Measurements from ENCODE around the gene LELP1. TPM values are rescaled to one million over a fixed set of nuclear protein-coding genes. Genes with fewer than 3 reads are reported as not detected.
A peak's percentile ranks its signal among the peaks of the same experiment; 100 is the strongest.

Gene LELP1
- total RNA-seq, 1 experiment from 2014 or later = not detected

DNA sequence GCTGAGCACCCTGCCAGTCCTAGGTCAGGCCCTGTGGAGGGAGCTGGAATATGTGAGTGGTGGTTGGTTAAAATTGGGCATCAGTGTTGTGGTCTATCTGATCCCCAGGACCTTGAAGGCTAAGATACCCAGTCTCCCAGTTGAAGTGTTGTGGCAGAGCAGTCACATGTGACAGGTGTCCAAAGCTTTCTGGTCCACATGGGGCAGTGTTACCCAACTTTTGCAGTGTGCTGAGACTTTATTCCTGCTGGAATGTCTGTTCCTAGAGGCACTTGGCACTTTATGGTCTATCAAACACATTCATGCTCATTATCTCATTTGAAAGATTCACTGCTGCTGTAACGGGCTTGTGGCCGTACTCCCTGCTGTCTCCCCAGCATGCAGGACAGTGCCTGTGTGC, 35.3 kb downstream of the LELP1 start:
- H4K20me1 ChIP-seq (ENCODE audit: control insufficient read depth, insufficient read depth, insufficient read length) = no peaks in the 10 kb centered on the region
- peak; percentile 53; the same call in 2 of the 3 replicates for TF ChIP-seq CTCF (conservative IDR thresholded peaks at IDR 0.05)

More for the DNA sequence above, 35.3 kb downstream of the LELP1 start:
- Histone ChIP-seq H3K9me3 (ENCODE audit: control insufficient read depth, low read depth, low read length) (no peaks in the 10 kb centered on the region), H4K5ac (ENCODE audit: insufficient read length, low read depth, low read length) (no peak overlapping the region), H3K4me2 (ENCODE audit: insufficient read depth, insufficient read length, low read length) (no peak overlapping the region), H2BK15ac (ENCODE audit: low read depth, low read length) (no peak overlapping the region), H3K14ac (ENCODE audit: insufficient read depth, low read length) (no peak overlapping the region), H2BK5ac (ENCODE audit: insufficient read length, low read length) (no peak overlapping the region), H3K23ac (ENCODE audit: insufficient read length, low read depth, low read length) (no peak overlapping the region), H3K9ac (ENCODE audit: extremely low read depth, insufficient read length, low read length) (no peak overlapping the region), H2BK120ac (ENCODE audit: low read depth, low read length, poor library complexity, severe bottlenecking) (no peak overlapping the region), H3K4me1 (ENCODE audit: insufficient read depth, low read length) (no peaks in the 10 kb centered on the region), H3T11ph (ENCODE audit: low read length) (no peak overlapping the region), H3K18ac (ENCODE audit: insufficient read length, low read depth, low read length) (no peak overlapping the region), H3K79me1 (ENCODE audit: insufficient read depth, low read depth, low read length, poor library complexity, severe bottlenecking) (no peaks in the 10 kb centered on the region), H3K4ac (ENCODE audit: low read depth, low read length) (no peak overlapping the region), H3K27me3 (ENCODE audit: insufficient read depth, low read length) (no peaks in the 10 kb centered on the region), H4K8ac (replicated peaks; ENCODE audit: insufficient read length, low read depth, low read length) (no peak overlapping the region), H4K91ac (ENCODE audit: insufficient read length, low read depth, low read length) (no peak overlapping the region), H2BK20ac (ENCODE audit: low read depth, low read length, poor library complexity, severe bottlenecking) (no peak overlapping the region), H2AFZ (ENCODE audit: low read length) (no peak overlapping the region), H3K23me2 (ENCODE audit: insufficient read length, low read depth, low read length, poor library complexity, severe bottlenecking) (no peaks in the 10 kb centered on the region), H3K79me2 (ENCODE audit: insufficient read depth, low read length) (no peaks in the 10 kb centered on the region), H3K27ac (ENCODE audit: insufficient read length, low read depth, low read length) (no peak overlapping the region), H2BK12ac (ENCODE audit: insufficient read length, low read depth, low read length) (no peak overlapping the region), H3K56ac (ENCODE audit: insufficient read length, low read depth, low read length) (no peak overlapping the region), H2AK5ac (ENCODE audit: insufficient read length, low read length) (no peak overlapping the region)
- Mint-ChIP-seq H3K9me3 (peaks cover 0 to 4% of the 10 kb centered on the region in 2 experiments; a peak in 3 of 5 replicates), H3K27me3 (ENCODE audit: low read depth) (peaks cover 14% of the 10 kb centered on the region), H3K27ac (no peak overlapping the region), H3K36me3 (ENCODE audit: insufficient read depth in 1 of 3, low read depth in 3 of 3) (no peaks in the 10 kb centered on the region), H3K4me1 (no peaks in the 10 kb centered on the region), H3K4me3 (no peak overlapping the region)
- WGBS (ENCODE audit: extremely low coverage, insufficient read length, low lambda C conversion rate) = no CpG with 5 or more reads among the region's 2 CpGs
- DNase-seq = no peak

All from H9 (cell line).